ENCODE measurements around the gene ABCB8.

Gene ABCB8

GRCh38 chr7:151068069-151068773 is 40.0 kb downstream of the ABCB8 start:
- TF ChIP-seq, protein P1, sequence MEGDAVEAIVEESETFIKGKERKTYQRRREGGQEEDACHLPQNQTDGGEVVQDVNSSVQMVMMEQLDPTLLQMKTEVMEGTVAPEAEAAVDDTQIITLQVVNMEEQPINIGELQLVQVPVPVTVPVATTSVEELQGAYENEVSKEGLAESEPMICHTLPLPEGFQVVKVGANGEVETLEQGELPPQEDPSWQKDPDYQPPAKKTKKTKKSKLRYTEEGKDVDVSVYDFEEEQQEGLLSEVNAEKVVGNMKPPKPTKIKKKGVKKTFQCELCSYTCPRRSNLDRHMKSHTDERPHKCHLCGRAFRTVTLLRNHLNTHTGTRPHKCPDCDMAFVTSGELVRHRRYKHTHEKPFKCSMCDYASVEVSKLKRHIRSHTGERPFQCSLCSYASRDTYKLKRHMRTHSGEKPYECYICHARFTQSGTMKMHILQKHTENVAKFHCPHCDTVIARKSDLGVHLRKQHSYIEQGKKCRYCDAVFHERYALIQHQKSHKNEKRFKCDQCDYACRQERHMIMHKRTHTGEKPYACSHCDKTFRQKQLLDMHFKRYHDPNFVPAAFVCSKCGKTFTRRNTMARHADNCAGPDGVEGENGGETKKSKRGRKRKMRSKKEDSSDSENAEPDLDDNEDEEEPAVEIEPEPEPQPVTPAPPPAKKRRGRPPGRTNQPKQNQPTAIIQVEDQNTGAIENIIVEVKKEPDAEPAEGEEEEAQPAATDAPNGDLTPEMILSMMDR (conservative IDR thresholded peaks at IDR 0.05), result no peak
- no peak overlapping the region for H3K27ac ChIP-seq

GRCh38 chr7:151069841-151070573 is 41.8 kb downstream of the ABCB8 start:
- no peak overlapping the region for H3K27ac ChIP-seq
- TF ChIP-seq, protein P1 (conservative IDR thresholded peaks at IDR 0.05), result no peak

DNA sequence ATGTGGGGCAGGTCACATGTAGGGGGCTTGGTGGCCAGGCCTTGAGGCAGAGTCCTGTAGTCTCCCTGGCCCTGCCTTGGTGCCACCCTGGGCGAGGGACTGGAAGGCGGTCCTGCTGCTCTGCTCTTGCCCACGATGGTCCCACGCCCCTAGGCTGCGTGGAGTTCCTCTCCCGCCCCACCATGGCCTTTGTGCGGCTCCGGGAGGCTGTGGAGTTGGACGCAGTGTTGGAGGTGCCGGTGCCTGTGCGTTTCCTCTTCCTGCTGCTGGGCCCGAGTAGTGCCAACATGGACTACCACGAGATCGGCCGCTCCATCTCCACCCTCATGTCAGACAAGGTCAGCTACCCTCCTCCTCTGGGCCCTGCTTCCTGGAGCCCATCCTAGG is 42.3 kb downstream of the ABCB8 start:
- no peak overlapping the region for H3K27ac ChIP-seq
- TF ChIP-seq, protein P1 (conservative IDR thresholded peaks at IDR 0.05), result no peak

DNA sequence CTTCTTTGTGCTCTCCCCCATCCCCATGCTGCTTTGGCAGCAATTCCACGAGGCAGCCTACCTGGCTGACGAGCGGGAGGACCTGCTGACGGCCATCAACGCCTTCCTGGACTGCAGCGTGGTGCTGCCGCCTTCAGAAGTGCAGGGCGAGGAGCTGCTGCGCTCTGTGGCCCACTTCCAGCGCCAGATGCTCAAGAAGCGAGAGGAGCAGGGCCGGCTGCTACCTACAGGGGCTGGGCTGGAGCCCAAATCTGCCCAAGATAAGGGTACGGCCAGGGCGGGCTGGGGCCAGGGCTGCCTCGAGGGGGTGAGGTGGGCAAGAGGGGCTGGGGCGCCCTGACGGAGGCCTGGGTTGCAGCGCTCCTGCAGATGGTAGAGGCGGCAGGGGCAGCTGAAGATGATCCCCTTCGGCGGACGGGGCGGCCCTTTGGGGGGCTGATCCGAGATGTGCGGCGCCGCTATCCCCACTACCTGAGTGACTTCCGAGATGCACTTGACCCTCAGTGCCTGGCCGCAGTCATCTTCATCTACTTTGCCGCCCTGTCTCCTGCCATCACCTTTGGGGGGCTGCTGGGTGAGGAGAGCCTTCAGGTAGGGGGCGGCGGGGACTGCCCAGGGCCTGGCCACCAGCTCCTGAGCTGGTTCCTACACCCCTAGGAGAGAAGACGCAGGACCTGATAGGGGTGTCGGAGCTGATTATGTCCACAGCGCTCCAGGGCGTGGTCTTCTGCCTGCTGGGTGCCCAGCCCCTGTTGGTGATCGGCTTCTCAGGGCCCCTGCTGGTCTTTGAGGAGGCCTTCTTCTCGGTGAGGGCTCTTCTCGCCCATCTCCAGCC is 43.0 kb downstream of the ABCB8 start:
- H3K27ac ChIP-seq, result no peak overlapping the region
- TF ChIP-seq, protein P1 (conservative IDR thresholded peaks at IDR 0.05), result no peak

GRCh38 chr7:151073990-151074389 is 45.7 kb downstream of the ABCB8 start:
- TF ChIP-seq, protein P1 (conservative IDR thresholded peaks at IDR 0.05), result no peak
- no peak overlapping the region for H3K27ac ChIP-seq

- no peak overlapping the region for H3K27ac ChIP-seq
- TF ChIP-seq, protein P1 (conservative IDR thresholded peaks at IDR 0.05), result no peak
Measured at GRCh38 chr7:151074817-151075661, 46.8 kb downstream of the ABCB8 start.

Data from VCaP (cell line).